Upper lobe of left lung (tissue), 4 donors: ENCODE results near the gene HS3ST6.
A peak's percentile ranks its signal among the peaks of the same experiment; 100 is the strongest.

Source experiments
- EP300 ChIP-seq, 4 donors: sonication (generic); formaldehyde crosslinking; IDR thresholded peaks; one replicate each; pipeline ENCODE4 v1.5.1; 2017; ENCODE audit warnings: antibody characterized with exemption in 4 of 4, control low read depth in 2 of 4
- POLR2A ChIP-seq, 4 donors: fragments of 450-650 bp; IDR thresholded peaks; one replicate each; pipeline ENCODE4 v1.5.1; 2016 to 2017; ENCODE audit warnings: antibody characterized with exemption in 4 of 4, mild to moderate bottlenecking in 2 of 4
- POLR2AphosphoS5 ChIP-seq, 2 donors: sonication (generic); formaldehyde crosslinking; IDR thresholded peaks; one replicate each; pipeline ENCODE4 v1.5.1; 2017; ENCODE audit warnings: antibody characterized with exemption in 2 of 2
- TF ChIP-seq, protein P1 (sequence below), 6 experiments: fragments of 450-650 bp in 4 of 6; fragments of 200-600 bp in 2 of 6; sonication (generic) in 2 of 6; IDR thresholded peaks; one replicate each; pipeline ENCODE4 v1.5.1; 2016 to 2019; ENCODE audit warnings: antibody characterized with exemption in 6 of 6

GRCh38 chr16:1913327-1914083 is 4.7 kb downstream of the HS3ST6 start:
- TF ChIP-seq, protein P1, sequence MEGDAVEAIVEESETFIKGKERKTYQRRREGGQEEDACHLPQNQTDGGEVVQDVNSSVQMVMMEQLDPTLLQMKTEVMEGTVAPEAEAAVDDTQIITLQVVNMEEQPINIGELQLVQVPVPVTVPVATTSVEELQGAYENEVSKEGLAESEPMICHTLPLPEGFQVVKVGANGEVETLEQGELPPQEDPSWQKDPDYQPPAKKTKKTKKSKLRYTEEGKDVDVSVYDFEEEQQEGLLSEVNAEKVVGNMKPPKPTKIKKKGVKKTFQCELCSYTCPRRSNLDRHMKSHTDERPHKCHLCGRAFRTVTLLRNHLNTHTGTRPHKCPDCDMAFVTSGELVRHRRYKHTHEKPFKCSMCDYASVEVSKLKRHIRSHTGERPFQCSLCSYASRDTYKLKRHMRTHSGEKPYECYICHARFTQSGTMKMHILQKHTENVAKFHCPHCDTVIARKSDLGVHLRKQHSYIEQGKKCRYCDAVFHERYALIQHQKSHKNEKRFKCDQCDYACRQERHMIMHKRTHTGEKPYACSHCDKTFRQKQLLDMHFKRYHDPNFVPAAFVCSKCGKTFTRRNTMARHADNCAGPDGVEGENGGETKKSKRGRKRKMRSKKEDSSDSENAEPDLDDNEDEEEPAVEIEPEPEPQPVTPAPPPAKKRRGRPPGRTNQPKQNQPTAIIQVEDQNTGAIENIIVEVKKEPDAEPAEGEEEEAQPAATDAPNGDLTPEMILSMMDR (IDR thresholded peaks at IDR 0.05), result no peak
- TF ChIP-seq EP300 (IDR thresholded peaks at IDR 0.05) (no peak), POLR2A (IDR thresholded peaks at IDR 0.05) (peak in 1 of 4 donors; percentile 42), POLR2AphosphoS5 (IDR thresholded peaks at IDR 0.05) (no peak)
